ENCODE data around the gene EML4. TPM values are rescaled to one million over a fixed set of nuclear protein-coding genes. Genes with fewer than 3 reads are reported as not detected.
A peak's percentile ranks its signal among the peaks of the same experiment; 100 is the strongest.

The EML4 gene
- total and polyA plus RNA-seq, 2 of the 13 experiments (the other 11 are each of a cell fraction or from before 2014, with no cell fraction given): 243 to 476 TPM

DNA sequence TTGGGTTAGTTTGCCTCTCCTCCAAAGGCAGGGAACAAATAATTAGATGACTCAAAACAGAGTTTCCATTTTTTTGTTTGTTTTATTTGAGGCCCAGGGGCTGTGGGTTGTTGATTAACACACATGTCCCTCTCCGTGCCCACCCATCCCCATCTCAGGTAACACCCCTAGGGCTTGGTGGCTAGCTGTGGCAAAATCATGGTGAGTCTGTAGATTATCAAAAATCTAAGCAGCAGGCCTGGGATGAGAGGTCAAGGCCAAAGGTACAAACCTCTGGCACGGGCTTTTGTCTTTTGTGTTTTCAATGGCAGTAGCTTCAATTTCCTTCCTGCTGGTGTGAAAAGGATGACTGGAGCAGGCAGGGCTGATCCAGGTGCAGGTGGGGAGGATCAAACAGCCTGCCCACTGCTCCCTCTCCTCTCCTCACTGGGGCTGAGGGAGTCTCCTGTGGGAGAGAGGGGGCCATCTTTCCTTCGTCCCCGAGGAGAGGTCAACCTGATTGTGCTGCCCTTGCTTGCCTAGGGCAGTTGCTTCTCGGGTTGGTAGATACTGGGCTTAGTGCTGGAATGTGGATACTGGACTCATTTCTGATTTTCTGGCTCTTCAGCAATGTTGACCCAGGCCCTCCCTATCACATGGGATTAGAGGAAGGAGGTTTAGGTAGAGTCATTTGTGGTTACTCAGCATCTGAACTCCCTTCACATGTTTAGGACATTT, 31.9 kb upstream of the EML4 start (continued):
- TF ChIP-seq, protein P1, sequence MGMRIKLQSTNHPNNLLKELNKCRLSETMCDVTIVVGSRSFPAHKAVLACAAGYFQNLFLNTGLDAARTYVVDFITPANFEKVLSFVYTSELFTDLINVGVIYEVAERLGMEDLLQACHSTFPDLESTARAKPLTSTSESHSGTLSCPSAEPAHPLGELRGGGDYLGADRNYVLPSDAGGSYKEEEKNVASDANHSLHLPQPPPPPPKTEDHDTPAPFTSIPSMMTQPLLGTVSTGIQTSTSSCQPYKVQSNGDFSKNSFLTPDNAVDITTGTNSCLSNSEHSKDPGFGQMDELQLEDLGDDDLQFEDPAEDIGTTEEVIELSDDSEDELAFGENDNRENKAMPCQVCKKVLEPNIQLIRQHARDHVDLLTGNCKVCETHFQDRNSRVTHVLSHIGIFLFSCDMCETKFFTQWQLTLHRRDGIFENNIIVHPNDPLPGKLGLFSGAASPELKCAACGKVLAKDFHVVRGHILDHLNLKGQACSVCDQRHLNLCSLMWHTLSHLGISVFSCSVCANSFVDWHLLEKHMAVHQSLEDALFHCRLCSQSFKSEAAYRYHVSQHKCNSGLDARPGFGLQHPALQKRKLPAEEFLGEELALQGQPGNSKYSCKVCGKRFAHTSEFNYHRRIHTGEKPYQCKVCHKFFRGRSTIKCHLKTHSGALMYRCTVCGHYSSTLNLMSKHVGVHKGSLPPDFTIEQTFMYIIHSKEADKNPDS (CRISPR knock-in tag; IDR thresholded peaks at IDR 0.05): no peak
- TF ChIP-seq ZNF329 (CRISPR knock-in tag; IDR thresholded peaks at IDR 0.05; ENCODE audit: low read depth) (peak; percentile 100), AGO1 (IDR thresholded peaks at IDR 0.05; ENCODE audit: low read depth, low read length, poor library complexity, severe bottlenecking) (no peak), ZNF264 (CRISPR knock-in tag; IDR thresholded peaks at IDR 0.05) (no peak), ARNT2 (CRISPR knock-in tag; IDR thresholded peaks at IDR 0.05; ENCODE audit: low read depth) (peak; percentile 71; the same call in 1 of the 2 replicates), HNF4A (CRISPR knock-in tag; IDR thresholded peaks at IDR 0.05) (peak; percentile 90), ZNF572 (CRISPR knock-in tag; IDR thresholded peaks at IDR 0.05) (no peak), SNAI1 (CRISPR knock-in tag; IDR thresholded peaks at IDR 0.05; ENCODE audit: borderline replicate concordance) (no peak), FLYWCH1 (CRISPR knock-in tag; IDR thresholded peaks at IDR 0.05) (no peak), GABPA (IDR thresholded peaks at IDR 0.05; ENCODE audit: low read depth, low read length) (no peak), GABPA (CRISPR knock-in tag; IDR thresholded peaks at IDR 0.05; ENCODE audit: low read depth) (peak; percentile 61), GATAD2A (CRISPR knock-in tag; IDR thresholded peaks at IDR 0.05) (peak; percentile 99), ZNF205 (CRISPR knock-in tag; IDR thresholded peaks at IDR 0.05) (peak; percentile 62; the same call in 1 of the 2 replicates), ZC3H13 (CRISPR knock-in tag; IDR thresholded peaks at IDR 0.05) (peak; percentile 75; the same call in 1 of the 2 replicates)
- TF ChIP-seq, protein P2, sequence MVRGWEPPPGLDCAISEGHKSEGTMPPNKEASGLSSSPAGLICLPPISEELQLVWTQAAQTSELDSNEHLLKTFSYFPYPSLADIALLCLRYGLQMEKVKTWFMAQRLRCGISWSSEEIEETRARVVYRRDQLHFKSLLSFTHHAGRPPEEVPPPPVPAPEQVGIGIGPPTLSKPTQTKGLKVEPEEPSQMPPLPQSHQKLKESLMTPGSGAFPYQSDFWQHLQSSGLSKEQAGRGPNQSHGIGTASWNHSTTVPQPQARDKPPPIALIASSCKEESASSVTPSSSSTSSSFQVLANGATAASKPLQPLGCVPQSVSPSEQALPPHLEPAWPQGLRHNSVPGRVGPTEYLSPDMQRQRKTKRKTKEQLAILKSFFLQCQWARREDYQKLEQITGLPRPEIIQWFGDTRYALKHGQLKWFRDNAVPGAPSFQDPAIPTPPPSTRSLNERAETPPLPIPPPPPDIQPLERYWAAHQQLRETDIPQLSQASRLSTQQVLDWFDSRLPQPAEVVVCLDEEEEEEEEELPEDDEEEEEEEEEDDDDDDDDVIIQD (CRISPR knock-in tag; IDR thresholded peaks at IDR 0.05; ENCODE audit: low read depth): peak; percentile 75
- TF ChIP-seq, protein P3, sequence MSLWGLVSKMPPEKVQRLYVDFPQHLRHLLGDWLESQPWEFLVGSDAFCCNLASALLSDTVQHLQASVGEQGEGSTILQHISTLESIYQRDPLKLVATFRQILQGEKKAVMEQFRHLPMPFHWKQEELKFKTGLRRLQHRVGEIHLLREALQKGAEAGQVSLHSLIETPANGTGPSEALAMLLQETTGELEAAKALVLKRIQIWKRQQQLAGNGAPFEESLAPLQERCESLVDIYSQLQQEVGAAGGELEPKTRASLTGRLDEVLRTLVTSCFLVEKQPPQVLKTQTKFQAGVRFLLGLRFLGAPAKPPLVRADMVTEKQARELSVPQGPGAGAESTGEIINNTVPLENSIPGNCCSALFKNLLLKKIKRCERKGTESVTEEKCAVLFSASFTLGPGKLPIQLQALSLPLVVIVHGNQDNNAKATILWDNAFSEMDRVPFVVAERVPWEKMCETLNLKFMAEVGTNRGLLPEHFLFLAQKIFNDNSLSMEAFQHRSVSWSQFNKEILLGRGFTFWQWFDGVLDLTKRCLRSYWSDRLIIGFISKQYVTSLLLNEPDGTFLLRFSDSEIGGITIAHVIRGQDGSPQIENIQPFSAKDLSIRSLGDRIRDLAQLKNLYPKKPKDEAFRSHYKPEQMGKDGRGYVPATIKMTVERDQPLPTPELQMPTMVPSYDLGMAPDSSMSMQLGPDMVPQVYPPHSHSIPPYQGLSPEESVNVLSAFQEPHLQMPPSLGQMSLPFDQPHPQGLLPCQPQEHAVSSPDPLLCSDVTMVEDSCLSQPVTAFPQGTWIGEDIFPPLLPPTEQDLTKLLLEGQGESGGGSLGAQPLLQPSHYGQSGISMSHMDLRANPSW (CRISPR knock-in tag; IDR thresholded peaks at IDR 0.05; ENCODE audit: borderline replicate concordance): peak; percentile 97; the same call in 1 of the 2 replicates
- TF ChIP-seq, protein P4, sequence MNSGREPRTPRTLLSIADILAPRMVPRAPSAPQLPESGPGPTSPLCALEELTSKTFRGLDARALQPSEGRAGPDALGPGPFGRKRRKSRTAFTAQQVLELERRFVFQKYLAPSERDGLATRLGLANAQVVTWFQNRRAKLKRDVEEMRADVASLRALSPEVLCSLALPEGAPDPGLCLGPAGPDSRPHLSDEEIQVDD (CRISPR knock-in tag; IDR thresholded peaks at IDR 0.05; ENCODE audit: borderline replicate concordance): no peak

All from HepG2 (cell line).